GM23338 (cell line): Measurements from ENCODE around the gene BRME1.

Experiments used
- POLR2AphosphoS5 ChIP-seq: IDR thresholded peaks from 2 replicates; pipeline ENCODE4 v1.6.1; 2016; ENCODE audit warnings: antibody characterized with exemption, low read depth
- ZNF114 ChIP-seq: fragments of 250-450 bp; sonication (Bioruptor Pico); IDR thresholded peaks from 2 replicates; pipeline ENCODE4 v1.5.0; 2020; ENCODE audit warnings: mild to moderate bottlenecking, moderate library complexity
- TF ChIP-seq, protein P1 (sequence below), 2 experiments: fragments of 200-600 bp in 1 of 2; sonication (generic) in 1 of 2; conservative IDR thresholded peaks; 2 replicates each; pipeline versions ENCODE4 v1.5.1 to v1.6.1; 2016 to 2017; ENCODE audit warnings: antibody characterized with exemption in 2 of 2, low read depth in 2 of 2, mild to moderate bottlenecking in 2 of 2, moderate library complexity in 1 of 2

DNA sequence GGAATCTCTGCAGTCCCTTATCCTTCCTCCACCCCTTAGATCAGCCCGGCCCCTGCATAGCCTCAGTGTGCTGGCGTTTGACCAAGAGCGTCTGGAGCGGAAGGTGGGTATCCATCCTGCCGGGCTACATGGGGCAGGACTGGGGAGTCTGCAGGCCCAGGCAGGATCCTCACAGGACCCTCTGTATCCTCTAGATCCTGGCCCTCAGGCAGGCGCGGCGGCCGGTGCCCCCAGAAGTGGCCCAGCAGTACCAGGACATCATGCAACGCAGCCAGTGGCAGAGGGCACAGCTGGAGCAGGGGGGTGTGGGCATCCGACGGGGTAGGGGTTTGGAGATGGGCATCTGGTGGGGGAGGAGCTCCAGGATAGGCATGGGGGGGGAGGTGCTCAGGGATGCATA, 23.4 kb upstream of the BRME1 start:
- TF ChIP-seq POLR2AphosphoS5 (no peak), ZNF114 (CRISPR knock-in tag) (no peak)
- TF ChIP-seq, protein P1, sequence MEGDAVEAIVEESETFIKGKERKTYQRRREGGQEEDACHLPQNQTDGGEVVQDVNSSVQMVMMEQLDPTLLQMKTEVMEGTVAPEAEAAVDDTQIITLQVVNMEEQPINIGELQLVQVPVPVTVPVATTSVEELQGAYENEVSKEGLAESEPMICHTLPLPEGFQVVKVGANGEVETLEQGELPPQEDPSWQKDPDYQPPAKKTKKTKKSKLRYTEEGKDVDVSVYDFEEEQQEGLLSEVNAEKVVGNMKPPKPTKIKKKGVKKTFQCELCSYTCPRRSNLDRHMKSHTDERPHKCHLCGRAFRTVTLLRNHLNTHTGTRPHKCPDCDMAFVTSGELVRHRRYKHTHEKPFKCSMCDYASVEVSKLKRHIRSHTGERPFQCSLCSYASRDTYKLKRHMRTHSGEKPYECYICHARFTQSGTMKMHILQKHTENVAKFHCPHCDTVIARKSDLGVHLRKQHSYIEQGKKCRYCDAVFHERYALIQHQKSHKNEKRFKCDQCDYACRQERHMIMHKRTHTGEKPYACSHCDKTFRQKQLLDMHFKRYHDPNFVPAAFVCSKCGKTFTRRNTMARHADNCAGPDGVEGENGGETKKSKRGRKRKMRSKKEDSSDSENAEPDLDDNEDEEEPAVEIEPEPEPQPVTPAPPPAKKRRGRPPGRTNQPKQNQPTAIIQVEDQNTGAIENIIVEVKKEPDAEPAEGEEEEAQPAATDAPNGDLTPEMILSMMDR (conservative IDR thresholded peaks at IDR 0.05; ENCODE audit: low read depth in 2 of 2), result no peak
